ENCODE results near the gene OTUD1.
A peak's percentile ranks its signal among the peaks of the same experiment; 100 is the strongest.
"Not testable (repeated sequence)": the region's sequence is repeated elsewhere in the genome, so short reads cannot be mapped to it uniquely, and the experiment has no call there.

OTUD1 gene

GRCh38 chr10:23438547-23439451 lies at the start of gene OTUD1:
TSS of gene OTUD1 (plus strand) at chr10:23439075. CDS start at chr10:23439458, 383 bp downstream.
- peak; percentile 91 for DNase-seq (ENCODE audit: extremely low spot score)
- POLR2A ChIA-PET = interaction anchor here (0.8 to 2.7 kb wide), 8 partner anchors 9 to 98 kb away, joined by 3 to 8 read pairs (median 5); no protein-coding TSS in a partner anchor
- CTCF ChIA-PET = no interaction called here
- TF ChIP-seq TARDBP (IDR thresholded peaks at IDR 0.05) (peak; percentile 82), ARNT (IDR thresholded peaks at IDR 0.05) (no peak), L3MBTL2 (conservative IDR thresholded peaks at IDR 0.05) (peak; percentile 34; the same call in 1 of the 2 replicates)

DNA sequence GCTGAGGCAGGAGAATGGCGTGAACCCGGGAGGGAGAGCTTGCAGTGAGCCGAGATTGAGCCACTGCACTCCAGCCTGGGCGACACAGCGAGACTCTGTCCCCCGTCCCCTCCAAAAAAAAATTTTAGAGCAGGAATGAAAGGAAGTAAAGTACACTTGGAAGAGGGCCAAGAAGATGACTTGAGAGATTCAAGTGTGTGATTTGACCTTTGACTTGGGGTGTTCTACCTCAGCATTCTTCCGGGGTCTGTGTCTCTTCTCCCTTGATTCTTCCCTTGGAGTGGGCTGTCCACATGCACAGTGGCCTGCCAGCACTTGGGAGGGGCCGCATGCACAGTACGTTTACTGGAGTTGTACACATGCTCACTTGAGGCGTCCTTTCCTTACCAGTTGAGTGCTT lies 48.5 kb upstream of the OTUD1 start:
- CTCF ChIA-PET; DNase-seq (ENCODE audit: extremely low spot score); POLR2A ChIA-PET: not testable (repeated sequence)

- POLR2A ChIA-PET = no interaction called here
- TF ChIP-seq SUZ12 (IDR thresholded peaks at IDR 0.05) = no peak
- no peak for TF ChIP-seq FOXM1 (IDR thresholded peaks at IDR 0.05; ENCODE audit: borderline replicate concordance)
- no peak for TF ChIP-seq FOXK2 (IDR thresholded peaks at IDR 0.05)
- TF ChIP-seq HDGF (IDR thresholded peaks at IDR 0.05; ENCODE audit: borderline replicate concordance) = no peak
- TF ChIP-seq TARDBP (IDR thresholded peaks at IDR 0.05) = no peak
- no peak for TF ChIP-seq ZNF384 (IDR thresholded peaks at IDR 0.05)
- TF ChIP-seq FOXA1 (IDR thresholded peaks at IDR 0.05) = no peak
- TF ChIP-seq CTBP1 (IDR thresholded peaks at IDR 0.05; ENCODE audit: borderline replicate concordance) = no peak
- no peak for TF ChIP-seq LEF1 (IDR thresholded peaks at IDR 0.05; ENCODE audit: borderline replicate concordance)
- TF ChIP-seq BHLHE40 (IDR thresholded peaks at IDR 0.05; ENCODE audit: borderline replicate concordance) = no peak
- TF ChIP-seq ELF4 (IDR thresholded peaks at IDR 0.05) = no peak
- no peak for TF ChIP-seq PKNOX1 (IDR thresholded peaks at IDR 0.05)
- no peak for TF ChIP-seq L3MBTL2 (conservative IDR thresholded peaks at IDR 0.05)
- no peak for TF ChIP-seq NFRKB (IDR thresholded peaks at IDR 0.05)
- no peak for TF ChIP-seq SP1 (IDR thresholded peaks at IDR 0.05)
- TF ChIP-seq ARNT (IDR thresholded peaks at IDR 0.05) = no peak
- DNase-seq (ENCODE audit: extremely low spot score) = no peak
- CTCF ChIA-PET = interaction anchor here (0.7 kb wide), 1 partner anchor 9 kb away, joined by 3 read pairs; no protein-coding TSS in a partner anchor
These were observed 48.1 kb upstream of the OTUD1 start for GRCh38 chr10:23390809-23391208.

DNA sequence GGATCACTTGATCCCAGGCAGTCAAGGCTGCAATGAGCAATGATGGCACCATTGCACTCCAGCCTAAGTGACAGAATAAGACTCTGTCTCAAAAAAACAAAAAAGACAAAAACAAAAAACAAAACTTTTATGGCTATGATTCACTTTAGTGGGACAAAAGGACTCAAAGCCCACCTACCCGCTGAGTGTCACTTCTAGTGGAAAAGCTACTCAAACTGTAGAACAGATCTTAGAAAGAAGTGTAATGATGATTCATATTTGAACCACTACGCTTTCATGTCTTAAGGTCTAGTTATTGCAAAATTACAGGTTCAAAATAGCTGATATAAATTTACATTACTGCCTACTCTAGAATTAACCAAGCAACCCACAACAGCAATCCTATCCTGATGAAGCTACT lies 47.1 kb upstream of the OTUD1 start:
- no peak for DNase-seq (ENCODE audit: extremely low spot score)
- POLR2A ChIA-PET = no interaction called here
- TF ChIP-seq FOXM1 (IDR thresholded peaks at IDR 0.05; ENCODE audit: borderline replicate concordance) (no peak), SUZ12 (IDR thresholded peaks at IDR 0.05) (no peak), NFRKB (IDR thresholded peaks at IDR 0.05) (no peak), ELF4 (IDR thresholded peaks at IDR 0.05) (no peak), ARNT (IDR thresholded peaks at IDR 0.05) (no peak), ZNF384 (IDR thresholded peaks at IDR 0.05) (no peak), HDGF (IDR thresholded peaks at IDR 0.05; ENCODE audit: borderline replicate concordance) (no peak), LEF1 (IDR thresholded peaks at IDR 0.05; ENCODE audit: borderline replicate concordance) (no peak), FOXA1 (IDR thresholded peaks at IDR 0.05) (no peak), FOXK2 (IDR thresholded peaks at IDR 0.05) (no peak), BHLHE40 (IDR thresholded peaks at IDR 0.05; ENCODE audit: borderline replicate concordance) (no peak), SP1 (IDR thresholded peaks at IDR 0.05) (no peak)
- CTCF ChIA-PET = no interaction called here

DNA sequence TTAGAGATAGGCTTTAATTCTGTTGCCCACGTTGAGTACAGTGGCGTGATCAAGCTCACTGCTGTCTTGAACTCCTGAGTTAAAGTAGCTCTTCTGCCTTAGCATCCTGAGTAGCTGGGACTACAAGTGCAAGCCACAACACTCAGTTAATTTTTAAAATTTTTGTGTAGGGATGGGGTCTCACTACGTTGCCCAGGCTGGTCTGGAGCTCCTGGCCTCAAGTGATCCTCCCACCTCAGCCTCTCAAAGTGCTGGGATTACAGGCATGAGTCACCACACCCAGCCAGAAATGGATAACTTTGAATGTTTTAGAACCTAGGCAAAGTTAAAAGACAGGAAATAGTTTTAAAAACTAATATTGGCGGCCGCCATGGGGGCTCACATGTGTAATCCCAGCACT lies 43.9 kb upstream of the OTUD1 start:
- POLR2A ChIA-PET = no interaction called here
- TF ChIP-seq PKNOX1 (IDR thresholded peaks at IDR 0.05) (no peak), CTBP1 (IDR thresholded peaks at IDR 0.05; ENCODE audit: borderline replicate concordance) (no peak), SP1 (IDR thresholded peaks at IDR 0.05) (no peak), FOXM1 (IDR thresholded peaks at IDR 0.05; ENCODE audit: borderline replicate concordance) (no peak), NFRKB (IDR thresholded peaks at IDR 0.05) (no peak), SUZ12 (IDR thresholded peaks at IDR 0.05) (no peak), FOXK2 (IDR thresholded peaks at IDR 0.05) (no peak), FOXA1 (IDR thresholded peaks at IDR 0.05) (no peak), ELF4 (IDR thresholded peaks at IDR 0.05) (no peak), BHLHE40 (IDR thresholded peaks at IDR 0.05; ENCODE audit: borderline replicate concordance) (no peak), L3MBTL2 (conservative IDR thresholded peaks at IDR 0.05) (no peak), HDGF (IDR thresholded peaks at IDR 0.05; ENCODE audit: borderline replicate concordance) (no peak), TARDBP (IDR thresholded peaks at IDR 0.05) (no peak), ARNT (IDR thresholded peaks at IDR 0.05) (no peak)

GRCh38 chr10:23396695-23397094 lies 42.2 kb upstream of the OTUD1 start:
- ChIA-PET CTCF (interaction anchor here (0.6 to 1.3 kb wide), 2 partner anchors 21 to 896 kb away, joined by 3 to 11 read pairs; no protein-coding TSS in a partner anchor), POLR2A (no interaction called here)
- TF ChIP-seq CTBP1 (IDR thresholded peaks at IDR 0.05; ENCODE audit: borderline replicate concordance) = no peak
- TF ChIP-seq SP1 (IDR thresholded peaks at IDR 0.05) = no peak
- no peak for TF ChIP-seq SUZ12 (IDR thresholded peaks at IDR 0.05)
- TF ChIP-seq TARDBP (IDR thresholded peaks at IDR 0.05) = no peak
- TF ChIP-seq HDGF (IDR thresholded peaks at IDR 0.05; ENCODE audit: borderline replicate concordance) = no peak
- TF ChIP-seq BHLHE40 (IDR thresholded peaks at IDR 0.05; ENCODE audit: borderline replicate concordance) = no peak
- no peak for TF ChIP-seq FOXK2 (IDR thresholded peaks at IDR 0.05)
- no peak for TF ChIP-seq LEF1 (IDR thresholded peaks at IDR 0.05; ENCODE audit: borderline replicate concordance)
- no peak for TF ChIP-seq NFRKB (IDR thresholded peaks at IDR 0.05)
- no peak for TF ChIP-seq ZNF384 (IDR thresholded peaks at IDR 0.05)
- no peak for TF ChIP-seq PKNOX1 (IDR thresholded peaks at IDR 0.05)
- no peak for TF ChIP-seq FOXA1 (IDR thresholded peaks at IDR 0.05)
- no peak for TF ChIP-seq ARNT (IDR thresholded peaks at IDR 0.05)
- no peak for TF ChIP-seq ELF4 (IDR thresholded peaks at IDR 0.05)
- TF ChIP-seq L3MBTL2 (conservative IDR thresholded peaks at IDR 0.05) = no peak
- no peak for TF ChIP-seq FOXM1 (IDR thresholded peaks at IDR 0.05; ENCODE audit: borderline replicate concordance)
- no peak for DNase-seq (ENCODE audit: extremely low spot score)

More for the DNA sequence above, 43.9 kb upstream of the OTUD1 start:
- no peak for DNase-seq (ENCODE audit: extremely low spot score)
- CTCF ChIA-PET = no interaction called here
